OCI-LY1 (cell line): ENCODE results near the gene ELMOD1.

Experiments used
- H2AFZ ChIP-seq: fragments of 200-600 bp; sonication (generic), shearing (Covaris generic); 2 replicates; pipeline ENCODE4 v1.6.0; 2014; ENCODE audit warnings: antibody characterized with exemption, mild to moderate bottlenecking, low read length
- H3F3A ChIP-seq: fragments of 200-600 bp; sonication (generic), shearing (Covaris generic); 2 replicates; pipeline ENCODE4 v1.6.0; 2014; ENCODE audit warnings: mild to moderate bottlenecking, antibody characterized with exemption, low read length, moderate library complexity; ENCODE audit not compliant: insufficient read depth
- H3K27ac ChIP-seq: fragments of 200-600 bp; sonication (generic); 2 replicates; pipeline ENCODE4 v1.5.1; 2014; ENCODE audit warnings: low read length, mixed run types, mild to moderate bottlenecking, low read depth; ENCODE audit not compliant: poor library complexity, severe bottlenecking
- H3K27me3 ChIP-seq: fragments of 200-600 bp; sonication (generic); 2 replicates; pipeline ENCODE4 v1.6.0; 2014; ENCODE audit warnings: antibody characterized with exemption, mild to moderate bottlenecking, low read length, moderate library complexity; ENCODE audit not compliant: insufficient read depth
- H3K36me3 ChIP-seq: fragments of 200-600 bp; sonication (generic); 2 replicates; pipeline ENCODE4 v1.6.1; 2014; ENCODE audit warnings: mild to moderate bottlenecking, antibody characterized with exemption, low read length, moderate library complexity, mixed read lengths; ENCODE audit not compliant: insufficient read depth
- H3K4me1 ChIP-seq: fragments of 200-600 bp; sonication (generic); 2 replicates; pipeline ENCODE4 v1.5.1; 2014; ENCODE audit warnings: mild to moderate bottlenecking, low read length, moderate library complexity; ENCODE audit not compliant: insufficient read depth, severe bottlenecking
- H3K4me2 ChIP-seq: fragments of 200-600 bp; sonication (generic), shearing (Covaris generic); 2 replicates; pipeline ENCODE4 v1.6.1; 2014; ENCODE audit warnings: low read length
- H3K4me3 ChIP-seq: fragments of 200-600 bp; sonication (generic); 2 replicates; pipeline ENCODE4 v1.5.1; 2014; ENCODE audit warnings: low read length, low read depth, mild to moderate bottlenecking, mixed read lengths; ENCODE audit not compliant: poor library complexity, severe bottlenecking
- H3K79me2 ChIP-seq: fragments of 200-600 bp; shearing (Covaris generic); 2 replicates; pipeline ENCODE4 v1.6.1; 2016; ENCODE audit warnings: mixed run types, low read length, mixed read lengths; ENCODE audit not compliant: insufficient read depth
- H3K9ac ChIP-seq: fragments of 200-600 bp; sonication (generic), shearing (Covaris generic); 2 replicates; pipeline ENCODE4 v1.6.1; 2014; ENCODE audit warnings: mild to moderate bottlenecking, low read length, mixed read lengths
- H3K9me2 ChIP-seq: fragments of 200-600 bp; sonication (generic), shearing (Covaris generic); 2 replicates; pipeline ENCODE4 v1.6.1; 2014; ENCODE audit warnings: low read depth, mild to moderate bottlenecking, low read length, mixed read lengths
- H3K9me3 ChIP-seq: fragments of 200-600 bp; shearing (Covaris generic); 2 replicates; pipeline ENCODE4 v1.6.1; 2014; ENCODE audit warnings: low read length, mixed read lengths
- H4K20me1 ChIP-seq: fragments of 200-600 bp; sonication (generic), shearing (Covaris generic); 2 replicates; pipeline ENCODE4 v1.6.0; 2016; ENCODE audit warnings: mild to moderate bottlenecking, low read length; ENCODE audit not compliant: insufficient read depth
- CTCF ChIP-seq: fragments of 200-600 bp; sonication (generic), shearing (Covaris generic); IDR thresholded peaks from 2 replicates; pipeline ENCODE4 v1.5.1; 2017; ENCODE audit warnings: mild to moderate bottlenecking, antibody characterized with exemption, low read length, moderate library complexity, mixed read lengths
- EZH2 ChIP-seq: fragments of 200-600 bp; sonication (generic), shearing (Covaris generic); IDR thresholded peaks from 2 replicates; pipeline ENCODE4 v1.8.0; 2017; ENCODE audit warnings: borderline replicate concordance, mixed run types, mild to moderate bottlenecking, antibody characterized with exemption, low read length, moderate library complexity, mixed read lengths

Gene ELMOD1

DNA sequence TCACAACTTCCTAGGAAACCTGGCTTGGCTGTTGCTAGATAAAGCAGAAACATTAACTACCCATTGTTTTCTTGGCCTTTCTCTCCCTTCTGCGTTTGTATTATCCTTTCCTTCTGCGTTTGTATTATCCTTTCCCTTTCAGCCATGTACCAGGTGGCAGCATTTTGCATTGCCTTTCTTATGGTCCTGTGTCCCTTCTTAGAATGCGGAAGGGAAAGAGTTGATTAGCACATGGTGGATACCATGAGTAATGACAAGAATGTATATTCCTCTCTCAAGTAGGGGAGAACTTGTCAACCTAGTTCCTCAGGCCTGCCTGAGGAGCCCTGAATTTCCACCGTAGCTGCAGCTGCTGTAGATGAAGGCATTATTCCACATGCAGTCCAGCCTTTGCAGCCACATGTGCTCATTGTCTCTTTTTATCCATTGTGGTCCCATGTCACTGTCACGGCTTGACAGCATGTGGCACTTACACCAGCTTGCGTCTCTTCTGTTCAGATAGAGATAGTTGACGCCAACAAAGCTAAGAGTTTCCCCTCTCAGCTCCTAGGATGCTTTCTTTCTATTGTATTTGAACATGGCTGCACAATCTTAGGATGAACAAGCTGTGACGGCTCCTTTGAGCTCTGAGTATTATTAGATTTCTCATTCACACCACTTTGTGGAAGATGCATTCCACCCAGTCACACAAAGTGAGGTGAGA, 76.1 kb downstream of the ELMOD1 start:
- Histone ChIP-seq H3K4me1 (no peaks in the 10 kb centered on the region), H3K27me3 (no peaks in the 10 kb centered on the region; the same call in 1 of the 2 replicates), H3K9ac (no peak overlapping the region), H3F3A (no peaks in the 10 kb centered on the region), H2AFZ (no peak overlapping the region), H3K79me2 (no peaks in the 10 kb centered on the region), H3K4me3 (no peak overlapping the region), H3K9me2 (no peaks in the 10 kb centered on the region), H3K9me3 (no peaks in the 10 kb centered on the region), H3K4me2 (no peak overlapping the region), H3K36me3 (no peaks in the 10 kb centered on the region), H3K27ac (no peak overlapping the region), H4K20me1 (no peaks in the 10 kb centered on the region)
- no peak for TF ChIP-seq CTCF
- TF ChIP-seq EZH2: no peak

GRCh38 chr11:107669191-107669740, 78.3 kb downstream of the ELMOD1 start:
- Histone ChIP-seq H3K27me3 (no peaks in the 10 kb centered on the region; the same call in 1 of the 2 replicates), H3F3A (no peaks in the 10 kb centered on the region), H3K36me3 (no peaks in the 10 kb centered on the region), H3K9me2 (no peaks in the 10 kb centered on the region), H3K27ac (no peak overlapping the region), H3K4me1 (no peaks in the 10 kb centered on the region), H3K4me2 (no peak overlapping the region), H3K4me3 (no peak overlapping the region), H3K79me2 (no peaks in the 10 kb centered on the region), H3K9ac (no peak overlapping the region), H2AFZ (no peak overlapping the region), H4K20me1 (no peaks in the 10 kb centered on the region), H3K9me3 (no peaks in the 10 kb centered on the region)
- TF ChIP-seq EZH2 (no peak), CTCF (no peak)

DNA sequence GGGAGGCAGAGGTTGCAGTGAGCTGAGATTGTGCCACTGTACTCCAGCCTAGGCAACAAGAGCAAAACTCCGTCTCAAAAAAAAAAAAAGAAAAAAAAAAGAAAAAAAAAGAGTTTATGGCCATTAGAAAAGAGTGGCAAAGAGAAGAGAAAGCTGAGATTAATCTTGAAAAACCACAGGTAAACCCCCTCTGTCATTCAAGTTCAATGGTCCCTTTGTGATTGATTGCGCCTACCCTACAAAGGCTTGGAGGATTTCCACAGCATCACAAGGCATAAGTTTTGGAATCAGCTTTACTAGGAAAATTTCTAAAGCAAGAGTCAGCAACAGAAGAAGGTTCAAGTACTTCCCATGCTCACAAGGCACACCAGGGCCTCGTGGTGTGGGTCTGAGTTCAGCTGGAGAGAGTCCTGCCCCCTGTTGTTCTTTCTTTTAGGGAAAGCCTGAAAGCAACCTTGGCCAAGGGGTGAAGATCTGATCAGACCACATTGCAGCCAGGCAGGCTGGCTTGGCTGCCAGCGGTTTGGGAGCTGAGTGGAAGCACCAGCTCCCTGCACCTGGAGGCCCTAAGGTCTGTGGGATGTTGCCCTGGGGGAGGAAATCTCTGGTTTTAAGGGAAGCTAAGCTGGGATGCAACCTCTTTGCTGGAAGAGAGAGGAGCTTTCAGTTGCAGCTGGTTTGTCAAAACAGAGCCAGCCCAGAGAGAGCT, 79.1 kb downstream of the ELMOD1 start:
- Histone ChIP-seq H3K9ac (no peak overlapping the region), H3K4me1 (no peaks in the 10 kb centered on the region), H3K36me3 (no peaks in the 10 kb centered on the region), H3F3A (no peaks in the 10 kb centered on the region), H3K4me2 (no peak overlapping the region), H3K27me3 (no peaks in the 10 kb centered on the region; the same call in 1 of the 2 replicates), H3K79me2 (no peaks in the 10 kb centered on the region), H3K27ac (no peak overlapping the region), H3K9me3 (no peaks in the 10 kb centered on the region), H2AFZ (no peak overlapping the region), H3K4me3 (no peak overlapping the region), H4K20me1 (no peaks in the 10 kb centered on the region), H3K9me2 (no peaks in the 10 kb centered on the region)
- TF ChIP-seq CTCF: no peak
- TF ChIP-seq EZH2: no peak
